ENCODE measurements around the gene GPR62. TPM values are rescaled to one million over a fixed set of nuclear protein-coding genes. Genes with fewer than 3 reads are reported as not detected.

Gene GPR62
- total RNA-seq, 1 experiment from 2014 or later, result not detected

GRCh38 chr3:51960386-51960785, 5.2 kb downstream of the GPR62 start:
- CTCF ChIA-PET, result no interaction called here
- Mint-ChIP-seq H3K27ac (ENCODE audit: unreplicated experiment) (no peak overlapping the region), H3K4me3 (ENCODE audit: unreplicated experiment) (no peak overlapping the region), H3K4me1 (ENCODE audit: low read depth, unreplicated experiment) (peaks cover 4% of the 10 kb centered on the region), H3K9me3 (ENCODE audit: unreplicated experiment) (no peaks in the 10 kb centered on the region), H3K27me3 (ENCODE audit: insufficient read depth, unreplicated experiment) (no peaks in the 10 kb centered on the region), H3K36me3 (ENCODE audit: insufficient read depth, unreplicated experiment) (peaks cover 6% of the 10 kb centered on the region)
- H3K27me3 ChIP-seq (replicated peaks; ENCODE audit: control insufficient read depth, insufficient read depth, low read length), result no peaks in the 10 kb centered on the region
- BruUV-seq (replicated peaks), result no TSS peak
- H3K36me3 ChIP-seq (ENCODE audit: control insufficient read depth, insufficient read depth, low read length), result no peaks in the 10 kb centered on the region
- H3K4me3 ChIP-seq (ENCODE audit: low read depth, low read length), result no peak overlapping the region
- intact Hi-C loops (cut with micrococcal nuclease; ENCODE audit: unreplicated experiment), result no loop called here
- H3K4me1 ChIP-seq, result no peaks in the 10 kb centered on the region
- TF ChIP-seq CTCF (IDR thresholded peaks at IDR 0.05; ENCODE audit: insufficient read depth in 1 of 2, low read depth in 1 of 2, low read length in 1 of 2, severe bottlenecking in 1 of 2, unreplicated experiment in 1 of 2), result no peak
- POLR2A ChIA-PET, result no interaction called here
- no peaks in the 10 kb centered on the region for H3K9me3 ChIP-seq
- no peak for DNase-seq

- Mint-ChIP-seq H3K27me3 (ENCODE audit: insufficient read depth, unreplicated experiment) (no peaks in the 10 kb centered on the region), H3K4me3 (ENCODE audit: unreplicated experiment) (no peak overlapping the region), H3K27ac (ENCODE audit: unreplicated experiment) (no peak overlapping the region), H3K36me3 (ENCODE audit: insufficient read depth, unreplicated experiment) (peaks cover 6% of the 10 kb centered on the region), H3K4me1 (ENCODE audit: low read depth, unreplicated experiment) (peaks cover 10% of the 10 kb centered on the region), H3K9me3 (ENCODE audit: unreplicated experiment) (no peaks in the 10 kb centered on the region)
- intact Hi-C loops (cut with micrococcal nuclease; ENCODE audit: unreplicated experiment), result no loop called here
- ChIA-PET CTCF (no interaction called here), POLR2A (no interaction called here)
- no peaks in the 10 kb centered on the region for H3K4me1 ChIP-seq
- no peak for TF ChIP-seq CTCF (IDR thresholded peaks at IDR 0.05; ENCODE audit: insufficient read depth in 1 of 2, low read depth in 1 of 2, low read length in 1 of 2, severe bottlenecking in 1 of 2, unreplicated experiment in 1 of 2)
- no peaks in the 10 kb centered on the region for H3K27me3 ChIP-seq (replicated peaks; ENCODE audit: control insufficient read depth, insufficient read depth, low read length)
- no peak for DNase-seq
- H3K36me3 ChIP-seq (ENCODE audit: control insufficient read depth, insufficient read depth, low read length), result no peaks in the 10 kb centered on the region
- H3K4me3 ChIP-seq (ENCODE audit: low read depth, low read length), result no peak overlapping the region
- H3K9me3 ChIP-seq, result no peaks in the 10 kb centered on the region
- no TSS peak for BruUV-seq (replicated peaks)
These were observed 5.8 kb downstream of the GPR62 start for GRCh38 chr3:51961011-51961410.

GRCh38 chr3:51961602-51962569, 6.7 kb downstream of the GPR62 start:
- BruUV-seq (replicated peaks), result no TSS peak
- H3K4me1 ChIP-seq, result peaks cover 7% of the 10 kb centered on the region
- no peaks in the 10 kb centered on the region for H3K27me3 ChIP-seq (replicated peaks; ENCODE audit: control insufficient read depth, insufficient read depth, low read length)
- no peaks in the 10 kb centered on the region for H3K9me3 ChIP-seq
- H3K36me3 ChIP-seq (ENCODE audit: control insufficient read depth, insufficient read depth, low read length), result no peaks in the 10 kb centered on the region
- CTCF ChIA-PET, result no interaction called here
- H3K27ac Mint-ChIP-seq (ENCODE audit: unreplicated experiment), result no peak overlapping the region
- H3K4me3 ChIP-seq (ENCODE audit: low read depth, low read length), result no peak overlapping the region
- peaks cover 14% of the 10 kb centered on the region for H3K4me1 Mint-ChIP-seq (ENCODE audit: low read depth, unreplicated experiment)
- no peak for DNase-seq
- H3K9me3 Mint-ChIP-seq (ENCODE audit: unreplicated experiment), result no peaks in the 10 kb centered on the region
- POLR2A ChIA-PET, result interaction anchor here (0.6 kb wide), 1 partner anchor 23 kb away, joined by 13 read pairs; no protein-coding TSS in a partner anchor
- no peak for TF ChIP-seq CTCF (IDR thresholded peaks at IDR 0.05; ENCODE audit: insufficient read depth in 1 of 2, low read depth in 1 of 2, low read length in 1 of 2, severe bottlenecking in 1 of 2, unreplicated experiment in 1 of 2)
- H3K36me3 Mint-ChIP-seq (ENCODE audit: insufficient read depth, unreplicated experiment), result peaks cover 6% of the 10 kb centered on the region
- H3K4me3 Mint-ChIP-seq (ENCODE audit: unreplicated experiment), result no peak overlapping the region
- intact Hi-C loops (cut with micrococcal nuclease; ENCODE audit: unreplicated experiment), result no loop called here
- H3K27me3 Mint-ChIP-seq (ENCODE audit: insufficient read depth, unreplicated experiment), result no peaks in the 10 kb centered on the region

Data from Caco-2 (cell line).